HG02623 (cell line): Measurements from ENCODE around the gene CTSH.
"Not testable (repeated sequence)": the region's sequence is repeated elsewhere in the genome, so short reads cannot be mapped to it uniquely, and the experiment has no call there.

Experiments
- ATAC-seq: cut with Tn5 transposase; IDR thresholded peaks from one replicate; pipeline ENCODE4 v1.9.1; 2021; ENCODE audit warnings: moderate library complexity; ENCODE audit not compliant: unreplicated experiment

CTSH gene

GRCh38 chr15:78923480-78924360 lies 21.1 kb downstream of the CTSH start:
- no peak for ATAC-seq

GRCh38 chr15:78923015-78923414 lies 21.8 kb downstream of the CTSH start:
- no peak for ATAC-seq

GRCh38 chr15:78922527-78922926 lies 22.3 kb downstream of the CTSH start:
- ATAC-seq, result no peak

- ATAC-seq, result no peak
Observed at GRCh38 chr15:78921940-78922339, 22.9 kb downstream of the CTSH start.

GRCh38 chr15:78921517-78921916 lies 23.3 kb downstream of the CTSH start:
- no peak for ATAC-seq

GRCh38 chr15:78917888-78918287 lies 27.0 kb downstream of the CTSH start:
- ATAC-seq, result no peak

- ATAC-seq, result no peak
Observed at GRCh38 chr15:78916088-78916487, 28.8 kb downstream of the CTSH start.

GRCh38 chr15:78915341-78916087 lies 29.3 kb downstream of the CTSH start:
- no peak for ATAC-seq

GRCh38 chr15:78914027-78914764 lies 30.6 kb downstream of the CTSH start:
- ATAC-seq, result no peak

GRCh38 chr15:78913012-78913411 lies 31.8 kb downstream of the CTSH start:
- ATAC-seq, result no peak

GRCh38 chr15:78912316-78912715 lies 32.5 kb downstream of the CTSH start:
- no peak for ATAC-seq

- no peak for ATAC-seq
Observed at GRCh38 chr15:78910271-78910670, 34.6 kb downstream of the CTSH start.

- ATAC-seq, result no peak
Observed at GRCh38 chr15:78909791-78910228, 35.0 kb downstream of the CTSH start.

GRCh38 chr15:78909160-78909695 lies 35.6 kb downstream of the CTSH start:
- no peak for ATAC-seq

GRCh38 chr15:78907577-78907976 lies 37.3 kb downstream of the CTSH start:
- ATAC-seq, result no peak

- no peak for ATAC-seq
Observed at GRCh38 chr15:78906316-78906620, 38.6 kb downstream of the CTSH start.

GRCh38 chr15:78904599-78905358 lies 40.1 kb downstream of the CTSH start:
- no peak for ATAC-seq

GRCh38 chr15:78902281-78903032 lies 42.4 kb downstream of the CTSH start:
- ATAC-seq, result not testable (repeated sequence)

GRCh38 chr15:78900819-78901533 lies 43.9 kb downstream of the CTSH start:
- ATAC-seq, result not testable (repeated sequence)
